Activated T-helper 9 cell treated with anti-CD3 and anti-CD28 coated beads, Interleukin-2, amount 50 U/mL, for 16 hours (primary cell): ENCODE results near the gene FAM228B.
"Not testable (repeated sequence)": the region's sequence is repeated elsewhere in the genome, so short reads cannot be mapped to it uniquely, and the experiment has no call there.

Experiments used
- DNase-seq: peaks from one replicate; pipeline ENCODE4 v3.0.0-alpha.2; 2020; ENCODE audit warnings: low read depth

Gene FAM228B

GRCh38 chr2:24159708-24160107 lies 36.4 kb downstream of the FAM228B start:
- DNase-seq = no peak

GRCh38 chr2:24160761-24161160 lies 37.5 kb downstream of the FAM228B start:
- DNase-seq = no peak

GRCh38 chr2:24162494-24162893 lies 39.2 kb downstream of the FAM228B start:
- no peak for DNase-seq

GRCh38 chr2:24163186-24163585 lies 39.9 kb downstream of the FAM228B start:
- DNase-seq = no peak

GRCh38 chr2:24163601-24164000 lies 40.3 kb downstream of the FAM228B start:
- no peak for DNase-seq

- DNase-seq = no peak
These were observed 41.2 kb downstream of the FAM228B start for GRCh38 chr2:24164416-24164973.

- no peak for DNase-seq
These were observed 45.8 kb downstream of the FAM228B start for GRCh38 chr2:24169023-24169422.

- no peak for DNase-seq
These were observed 51.6 kb downstream of the FAM228B start, which contains the start of gene FAM228A for GRCh38 chr2:24174851-24175277. TSS of gene FAM228A (plus strand) at chr2:24175053. CDS start at chr2:24175481, 428 bp downstream.

- DNase-seq = no peak
These were observed 52.4 kb downstream of the FAM228B start for GRCh38 chr2:24175631-24176187.

GRCh38 chr2:24176326-24176725 lies 53.1 kb downstream of the FAM228B start:
- DNase-seq = no peak

- DNase-seq = no peak
These were observed 56.4 kb downstream of the FAM228B start for GRCh38 chr2:24179683-24180082.

- DNase-seq = no peak
These were observed 58.6 kb downstream of the FAM228B start for GRCh38 chr2:24181849-24182248.

GRCh38 chr2:24182507-24182906 lies 59.2 kb downstream of the FAM228B start:
- no peak for DNase-seq

- DNase-seq = no peak
These were observed 60.2 kb downstream of the FAM228B start for GRCh38 chr2:24183366-24184069.

GRCh38 chr2:24189551-24189950 lies 66.3 kb downstream of the FAM228B start:
- no peak for DNase-seq

GRCh38 chr2:24190503-24190902 lies 67.2 kb downstream of the FAM228B start:
- DNase-seq = no peak

- no peak for DNase-seq
These were observed 67.9 kb downstream of the FAM228B start for GRCh38 chr2:24191156-24191555.

GRCh38 chr2:24191848-24192247 lies 68.6 kb downstream of the FAM228B start:
- DNase-seq = no peak

- not testable (repeated sequence) for DNase-seq
These were observed 73.9 kb downstream of the FAM228B start for GRCh38 chr2:24197213-24197612.

- DNase-seq = no peak
These were observed 76.8 kb downstream of the FAM228B start for GRCh38 chr2:24199968-24200590.

- no peak for DNase-seq
These were observed 77.5 kb downstream of the FAM228B start for GRCh38 chr2:24200799-24201198.

- DNase-seq = no peak
These were observed 79.9 kb downstream of the FAM228B start for GRCh38 chr2:24203029-24203786.
